Hematopoietic multipotent progenitor cell treated with erythropoietin and hydrocortisone succinate and interleukin-3 and kit ligand, for 4 days (in vitro differentiated cells): Measurements from ENCODE around the gene ZFHX3.

ENCODE experiments used
- DNase-seq: peaks from one replicate; pipeline ENCODE4 v3.0.0-alpha.2; 2015

The ZFHX3 gene

DNA sequence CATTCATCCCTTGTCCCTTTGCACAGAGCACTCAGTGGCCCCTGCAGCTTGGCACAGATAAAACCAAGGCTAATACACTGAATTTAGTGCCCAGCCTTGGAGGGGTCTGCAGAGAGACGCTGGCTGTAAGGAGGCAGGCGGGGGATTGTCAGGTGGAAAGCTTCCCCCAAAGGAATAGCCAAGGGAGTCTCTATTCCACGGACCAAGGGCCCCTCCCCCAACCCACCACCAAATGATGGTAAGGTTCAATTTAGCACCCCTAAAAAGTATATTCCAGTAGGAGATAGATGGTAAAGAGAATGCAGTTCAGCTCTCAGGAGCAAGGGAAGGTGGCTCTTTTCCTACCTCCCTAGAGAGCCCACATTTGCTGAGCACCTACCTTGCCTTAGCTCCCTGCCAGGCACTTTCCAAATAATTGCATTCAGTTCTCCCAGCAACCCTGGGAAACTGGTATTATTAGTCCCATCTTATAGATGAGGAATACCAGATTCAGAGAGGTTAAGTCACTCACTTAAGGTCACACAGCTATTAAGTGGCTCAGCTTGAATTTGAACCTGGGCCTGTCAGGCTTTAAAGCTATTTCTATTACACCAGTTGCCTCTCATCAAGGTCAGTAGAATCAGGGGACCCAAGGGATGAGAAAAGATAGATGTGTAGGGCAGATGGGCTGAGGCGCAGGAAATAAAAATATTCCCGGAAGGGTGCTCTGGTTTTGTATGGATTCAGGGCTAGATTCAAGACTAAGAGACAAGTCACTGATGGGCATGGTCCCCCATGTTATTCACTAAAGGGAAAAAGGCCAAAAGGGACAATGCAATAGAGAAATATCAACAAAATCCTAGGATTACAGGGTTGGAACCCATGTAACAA, 20.0 kb upstream of the ZFHX3 start:
- DNase-seq = no peak

DNA sequence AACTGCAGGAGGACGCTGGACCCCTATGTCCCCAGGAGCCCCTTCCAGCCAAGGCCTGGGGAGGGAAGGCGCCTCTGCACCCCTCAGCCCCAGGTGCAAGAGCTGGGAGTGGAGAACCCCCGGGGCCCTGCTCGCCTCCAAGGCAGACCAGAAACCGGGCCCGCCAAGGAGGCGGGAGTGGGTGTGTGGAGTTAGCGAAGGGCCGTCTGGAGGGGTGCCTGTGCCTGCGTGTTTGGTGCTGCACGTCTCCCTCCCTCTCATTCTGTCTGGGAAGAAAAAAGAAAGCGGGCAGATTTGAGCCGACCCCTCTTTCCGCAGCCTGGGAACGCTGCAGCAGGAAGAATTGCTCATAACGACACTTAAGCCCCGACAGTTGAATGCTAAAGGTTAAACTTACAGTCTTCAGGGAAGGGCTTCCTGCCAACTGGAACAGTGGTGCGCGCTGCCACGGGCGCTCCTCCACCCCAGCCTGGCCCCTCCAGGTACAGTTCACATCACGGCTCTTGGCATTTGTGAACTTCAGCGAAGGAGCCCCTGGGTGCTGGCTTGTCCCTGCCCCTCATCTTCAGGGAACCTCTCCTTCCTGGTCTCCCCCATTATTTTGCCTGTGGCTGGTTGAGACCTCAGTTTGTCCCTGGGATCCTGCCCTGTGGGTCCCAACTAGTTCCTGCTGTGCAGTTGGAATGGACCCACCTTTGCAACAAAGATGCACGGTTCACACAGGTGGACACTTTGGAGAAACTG, 19.2 kb upstream of the ZFHX3 start:
- DNase-seq = no peak

DNA sequence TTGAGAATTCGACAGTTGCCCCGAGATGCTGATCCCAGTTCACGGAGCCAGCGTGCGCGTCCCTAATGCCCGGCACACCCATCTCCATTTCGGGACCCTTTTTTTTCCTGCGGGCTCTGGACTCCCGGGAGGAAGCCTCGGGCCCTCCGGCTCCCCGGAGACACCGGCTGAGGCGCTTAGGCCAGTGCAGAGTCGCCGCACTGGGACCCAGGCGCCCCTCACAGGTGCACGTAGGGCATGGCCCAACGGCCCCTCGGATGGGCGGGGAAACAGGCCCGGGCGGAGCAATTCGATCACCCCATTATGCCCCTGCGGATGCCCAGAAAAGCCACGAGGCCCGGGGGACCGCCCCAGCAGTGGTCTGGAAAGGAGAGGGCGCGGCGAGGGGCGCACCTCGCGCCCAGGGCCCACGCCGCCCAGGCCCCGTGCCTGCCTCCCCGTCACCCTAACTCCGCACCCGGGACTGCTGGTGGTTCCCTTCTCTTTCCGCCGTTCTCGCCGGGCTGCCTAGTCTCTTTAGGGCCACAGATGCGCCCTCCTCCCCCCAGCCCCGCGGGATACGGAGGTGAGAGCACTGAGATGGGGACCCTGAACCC, 18.5 kb upstream of the ZFHX3 start:
- no peak for DNase-seq

DNA sequence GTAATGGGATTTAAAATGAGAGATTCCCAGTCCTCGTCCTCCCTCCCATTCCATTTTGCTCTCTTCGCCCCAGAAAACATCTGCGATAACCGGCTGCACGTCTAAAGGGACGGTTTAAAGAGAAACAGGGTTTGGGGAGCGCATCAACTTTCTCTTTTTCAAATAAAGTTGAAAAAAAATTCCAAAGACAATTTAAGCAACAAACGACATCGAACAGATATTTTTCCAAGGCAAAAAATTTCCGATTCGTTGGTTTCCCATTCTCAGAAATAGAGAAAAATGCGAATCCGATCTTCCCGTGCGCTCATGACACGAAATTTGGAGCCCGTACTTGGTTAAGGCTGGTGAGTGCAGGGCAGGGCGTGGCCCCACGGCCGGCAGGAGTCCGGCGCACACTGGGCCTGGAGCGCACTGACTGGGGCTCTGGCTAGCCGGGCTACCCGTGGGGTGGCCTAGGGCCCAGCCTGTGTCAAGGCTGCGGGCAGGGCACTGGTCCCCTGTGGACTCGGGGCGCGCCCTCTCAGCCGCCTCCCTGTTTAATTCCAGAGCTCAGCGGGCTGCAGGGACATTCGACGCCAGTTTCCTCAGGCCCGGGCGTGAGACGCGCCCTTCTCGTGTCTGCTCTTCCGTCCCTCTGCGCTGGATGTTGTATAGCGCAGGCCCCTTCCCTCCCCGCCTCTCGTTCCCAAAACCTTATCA, 17.9 kb upstream of the ZFHX3 start:
- DNase-seq = no peak

DNA sequence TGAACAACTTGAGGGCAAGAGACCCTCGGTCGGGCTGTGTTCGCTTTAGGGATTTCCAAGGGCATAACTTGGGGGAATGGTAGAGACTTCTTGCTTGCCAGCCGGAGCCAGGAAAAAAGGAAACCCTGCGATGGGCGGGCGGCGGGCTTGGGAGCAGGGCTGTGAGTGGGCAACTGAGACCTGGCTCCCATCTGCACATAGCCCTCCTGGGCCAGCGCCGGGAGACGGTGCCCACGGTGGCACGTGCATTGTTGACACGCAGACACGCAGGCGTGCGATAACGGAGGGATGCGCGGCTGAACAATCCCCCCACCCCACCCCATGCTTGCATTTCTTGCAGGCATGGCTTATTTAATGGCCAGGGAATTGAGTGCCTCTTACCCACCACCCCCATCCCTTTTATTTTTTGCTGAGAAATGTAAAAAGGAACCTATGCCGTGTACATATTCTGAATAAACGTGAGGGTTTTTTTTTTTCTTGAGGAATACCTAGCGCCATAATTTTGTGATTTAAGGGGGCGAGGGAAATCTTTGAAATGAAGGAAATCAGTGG, 17.1 kb upstream of the ZFHX3 start:
- DNase-seq = no peak

DNA sequence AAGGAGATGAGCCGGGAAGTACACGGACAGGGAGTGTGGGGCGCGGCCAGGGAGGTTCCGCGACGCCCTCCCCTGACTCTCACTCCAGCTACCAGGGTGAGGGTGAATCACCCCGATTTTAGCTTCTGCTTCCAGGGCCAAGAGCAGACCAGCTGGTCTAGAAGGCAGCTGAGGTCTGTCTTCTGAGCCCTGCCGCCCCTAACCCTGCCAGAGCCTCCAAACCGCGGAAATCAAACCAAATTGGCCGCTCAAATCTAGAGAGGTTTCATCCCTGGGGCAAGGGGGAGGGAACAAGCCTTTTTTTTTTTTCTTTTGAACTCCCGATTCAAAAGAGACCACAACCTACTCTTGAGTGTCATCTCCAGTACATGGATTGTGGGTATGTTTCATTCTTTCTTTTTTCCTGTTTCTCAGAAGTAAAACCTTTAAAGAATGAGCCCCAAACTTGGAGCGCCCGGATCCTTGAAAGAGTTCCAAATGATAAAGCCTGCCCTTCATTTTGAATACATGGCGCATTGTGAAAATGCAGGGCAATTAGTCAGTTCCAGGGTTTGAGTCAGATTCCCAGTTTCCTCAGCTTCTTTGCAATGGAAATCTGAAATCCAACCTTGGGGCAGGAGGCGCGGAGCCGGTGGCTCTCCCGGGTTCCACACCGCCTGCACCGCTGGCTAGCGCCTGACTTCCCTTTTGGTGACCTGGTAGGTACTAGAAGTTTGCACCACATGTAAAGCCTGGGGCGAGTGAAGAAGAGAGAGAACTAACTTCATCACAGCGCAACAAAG, 16.5 kb upstream of the ZFHX3 start:
- peak; percentile 35 for DNase-seq

DNA sequence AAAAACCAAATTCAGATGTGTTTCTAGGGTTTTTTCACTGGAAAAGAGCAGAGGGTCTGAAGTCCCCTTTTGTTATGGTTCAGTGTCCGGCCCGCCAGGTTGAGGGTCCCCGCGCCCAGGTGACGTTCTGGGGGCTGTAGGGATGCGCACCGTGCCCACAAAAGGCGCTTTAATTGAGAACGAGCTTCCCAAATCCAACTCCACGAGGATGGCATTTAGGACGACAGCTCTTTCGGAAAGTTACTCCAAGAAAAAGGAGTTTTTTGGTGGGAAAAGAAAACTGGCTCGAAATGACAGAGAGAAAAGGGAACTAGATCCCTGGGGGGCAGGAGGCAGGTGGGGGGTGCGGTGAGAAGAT, 15.9 kb upstream of the ZFHX3 start:
- no peak for DNase-seq

DNA sequence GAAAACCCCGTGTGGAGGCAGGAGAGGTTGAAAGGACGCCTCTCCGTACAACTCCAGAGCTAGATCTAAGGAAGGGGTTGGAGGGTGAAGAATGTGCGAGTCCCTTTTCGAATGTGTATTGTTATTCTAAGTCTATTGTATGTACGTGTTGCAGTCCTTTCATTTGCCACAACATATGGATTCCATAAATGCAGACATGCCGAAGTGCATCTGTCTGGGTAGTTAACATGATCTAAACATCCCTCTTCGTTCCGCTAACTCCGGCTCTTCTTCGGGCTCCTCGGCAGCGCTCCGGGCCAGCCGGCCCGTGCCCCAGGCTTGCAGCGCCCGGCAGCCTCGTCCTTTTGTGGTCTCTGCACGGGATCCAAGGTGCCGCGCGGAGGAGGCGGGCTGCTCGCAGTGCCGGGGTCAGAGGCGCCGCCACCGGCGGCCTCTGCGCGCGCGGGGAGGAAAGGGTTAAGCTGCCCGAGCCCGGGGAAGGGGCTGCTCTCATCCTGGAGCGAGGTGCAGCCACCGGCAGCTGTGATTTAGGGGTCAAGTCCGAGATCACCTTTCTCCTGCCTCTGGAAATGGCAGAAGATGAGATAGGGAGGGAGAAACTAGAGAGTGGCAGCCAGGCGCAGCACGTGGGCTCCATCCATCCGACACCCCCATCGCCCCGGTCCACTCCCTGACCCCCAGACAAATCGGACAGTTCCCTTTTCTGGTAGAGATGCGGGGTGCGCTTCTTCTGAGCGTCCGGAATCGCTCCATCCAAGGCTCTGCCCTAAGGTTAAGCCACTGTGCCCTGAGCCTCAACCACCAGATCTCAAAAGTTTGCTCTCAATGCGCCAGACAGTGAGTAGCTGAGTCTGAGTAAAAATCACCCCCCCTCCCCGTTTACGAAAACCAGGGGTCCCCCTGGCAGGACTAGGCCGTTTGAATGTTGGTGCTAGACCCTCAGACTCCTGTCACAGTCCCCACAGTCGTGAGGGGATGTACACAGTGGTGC, 15.1 kb upstream of the ZFHX3 start:
- no peak for DNase-seq

DNA sequence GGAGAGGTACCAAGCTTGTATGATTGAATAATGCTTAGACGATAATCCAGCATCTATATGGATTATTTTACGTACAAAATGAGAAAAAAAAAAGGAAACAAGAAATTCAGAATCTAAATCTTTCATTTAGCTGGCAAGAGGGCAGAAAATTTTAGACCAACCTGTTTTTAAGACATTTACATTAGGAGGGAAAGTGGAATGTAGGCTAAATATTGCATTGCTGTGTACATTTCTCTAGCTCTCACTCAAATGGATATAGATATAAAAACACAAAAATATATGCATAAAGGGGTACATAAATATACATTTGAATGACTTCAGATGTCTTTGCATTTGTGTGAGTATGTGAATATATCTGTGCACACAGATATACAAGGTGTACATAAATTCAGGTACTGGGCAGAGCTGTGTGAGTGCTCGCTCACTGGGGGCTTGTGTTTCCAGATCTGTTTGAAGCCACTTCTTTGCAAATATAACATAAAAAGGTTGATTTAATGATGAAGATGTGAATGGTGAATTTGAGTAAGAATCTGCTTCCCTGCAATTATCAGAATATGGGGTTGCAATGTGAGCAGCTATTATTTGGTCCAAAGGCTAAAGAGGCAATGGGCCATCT, 14.2 kb upstream of the ZFHX3 start:
- DNase-seq = no peak

DNA sequence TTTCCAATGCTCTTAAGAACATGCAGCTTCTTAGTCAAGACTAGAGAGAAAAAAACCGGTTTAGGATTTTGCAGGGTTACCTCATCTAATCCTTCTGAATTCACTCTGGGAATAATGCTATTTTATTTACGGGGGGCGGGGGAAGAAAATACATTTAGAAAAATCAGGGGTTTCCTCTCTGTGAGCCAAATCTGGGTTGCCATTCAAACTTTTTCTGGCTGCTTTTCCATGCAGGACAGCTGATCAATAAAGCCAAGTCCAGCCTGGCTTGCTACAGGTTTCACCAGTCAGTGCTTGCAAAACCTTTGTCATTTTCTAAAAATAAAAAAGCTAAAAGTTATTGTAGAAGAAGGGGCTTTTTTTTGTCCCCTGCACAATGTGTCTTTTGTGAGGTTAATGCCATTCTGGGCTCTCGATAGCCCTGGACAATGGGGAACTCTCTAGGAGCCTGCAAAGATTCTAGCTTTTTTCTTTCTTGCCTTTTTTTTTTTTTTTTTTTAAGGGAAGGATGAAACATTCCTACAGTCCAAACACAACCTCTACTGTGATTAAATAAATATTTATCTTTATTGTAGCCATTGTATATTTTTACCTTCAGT, 13.1 kb upstream of the ZFHX3 start:
- DNase-seq = no peak

DNA sequence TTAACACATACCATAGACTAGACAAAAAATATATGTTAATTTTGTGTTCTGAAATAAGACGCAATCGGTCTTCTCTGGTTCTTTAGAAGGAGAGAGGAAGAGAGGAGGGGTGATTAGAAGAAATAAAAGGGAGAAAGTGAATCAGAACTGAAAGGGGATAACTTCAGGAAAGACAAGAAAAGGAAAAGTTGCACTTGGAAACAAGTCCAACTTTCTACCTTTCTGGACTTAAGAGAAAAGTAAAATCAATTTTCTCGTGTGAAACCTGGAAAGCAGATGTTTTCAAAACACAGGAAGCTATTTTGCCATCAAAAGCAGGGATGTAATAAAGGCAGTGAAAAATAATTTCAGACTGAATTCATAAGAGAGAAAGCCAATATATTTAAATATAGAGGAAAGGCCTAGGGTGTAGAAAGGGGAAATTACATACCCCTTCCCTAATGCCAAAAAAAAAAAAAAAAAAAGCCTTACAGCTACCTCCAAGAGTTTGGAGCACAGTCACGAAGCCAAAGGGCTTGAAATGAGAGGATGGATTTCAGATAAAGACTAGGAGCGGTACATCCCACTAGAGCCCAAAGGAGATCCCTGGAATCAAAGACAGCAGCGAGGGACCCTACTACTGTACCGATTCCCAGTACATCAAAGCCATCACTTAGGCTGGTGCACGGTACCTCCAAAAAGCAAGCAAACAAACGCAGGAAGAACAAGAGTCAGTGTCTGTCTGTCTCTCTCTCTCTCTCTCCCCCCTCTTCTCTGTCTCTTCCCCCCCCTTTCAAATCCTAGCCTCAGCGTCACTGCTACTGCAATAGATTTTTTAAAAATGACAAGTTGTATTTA, 12.1 kb upstream of the ZFHX3 start:
- DNase-seq = no peak

DNA sequence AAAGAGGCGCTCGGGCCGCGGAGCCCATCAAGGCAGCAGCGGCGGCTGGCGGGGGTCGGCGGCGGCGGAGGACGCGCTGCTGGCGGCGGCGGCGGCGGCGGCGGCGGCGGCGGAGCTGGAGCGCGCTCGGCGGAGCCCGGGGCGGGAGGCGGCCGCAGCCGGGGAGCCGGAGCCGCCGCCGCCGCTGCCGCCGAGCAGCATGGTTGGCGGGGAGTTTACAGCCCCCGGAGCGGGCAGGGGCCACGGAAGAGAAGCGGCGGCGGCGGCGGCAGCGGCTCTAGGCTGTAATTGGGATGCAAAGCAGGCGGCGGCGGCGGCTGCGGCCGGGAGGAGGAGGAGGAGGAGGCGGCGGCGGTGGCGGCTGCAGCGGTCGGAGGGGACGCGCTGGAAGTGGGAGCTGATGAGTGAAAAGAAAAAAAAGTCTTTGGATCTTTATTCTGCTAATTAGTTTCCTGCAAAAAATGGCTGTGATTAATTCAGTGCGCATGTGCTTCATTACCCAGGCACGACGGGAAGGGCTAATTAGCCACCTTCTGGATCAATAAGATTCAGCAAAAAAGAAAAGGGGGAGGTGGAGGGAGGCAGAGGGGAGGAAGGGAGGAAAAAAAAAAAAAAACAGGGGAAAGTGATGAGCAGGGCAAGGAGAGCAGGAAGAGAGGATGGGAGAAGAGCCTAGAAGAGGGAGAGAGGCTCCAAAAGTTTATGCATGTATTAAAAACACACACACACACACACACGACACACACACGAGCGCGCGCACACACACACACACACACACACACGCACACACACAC, 10.9 kb upstream of the ZFHX3 start:
- DNase-seq = peak; percentile 46

DNA sequence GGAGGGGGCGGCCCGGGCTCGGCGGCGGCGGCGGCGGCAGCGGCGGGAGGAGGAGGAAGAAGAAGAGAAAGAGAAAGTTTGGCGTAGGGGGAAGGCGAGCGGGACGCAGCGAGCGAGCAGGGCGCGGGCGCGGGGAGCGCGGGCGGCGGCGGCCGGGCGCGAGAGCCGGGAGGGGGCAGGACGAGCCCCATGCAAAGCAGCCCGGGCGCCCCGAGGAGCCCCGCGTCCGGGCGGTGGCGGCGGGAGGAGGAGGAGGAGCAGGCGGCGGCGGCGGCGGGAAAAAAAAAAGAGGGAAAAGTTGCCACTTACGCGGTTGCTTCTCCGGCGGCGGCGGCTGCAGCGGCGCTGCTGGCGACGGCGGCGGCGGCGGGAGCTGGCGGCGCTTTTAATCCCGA, 10.3 kb upstream of the ZFHX3 start:
- peak; percentile 55 for DNase-seq

DNA sequence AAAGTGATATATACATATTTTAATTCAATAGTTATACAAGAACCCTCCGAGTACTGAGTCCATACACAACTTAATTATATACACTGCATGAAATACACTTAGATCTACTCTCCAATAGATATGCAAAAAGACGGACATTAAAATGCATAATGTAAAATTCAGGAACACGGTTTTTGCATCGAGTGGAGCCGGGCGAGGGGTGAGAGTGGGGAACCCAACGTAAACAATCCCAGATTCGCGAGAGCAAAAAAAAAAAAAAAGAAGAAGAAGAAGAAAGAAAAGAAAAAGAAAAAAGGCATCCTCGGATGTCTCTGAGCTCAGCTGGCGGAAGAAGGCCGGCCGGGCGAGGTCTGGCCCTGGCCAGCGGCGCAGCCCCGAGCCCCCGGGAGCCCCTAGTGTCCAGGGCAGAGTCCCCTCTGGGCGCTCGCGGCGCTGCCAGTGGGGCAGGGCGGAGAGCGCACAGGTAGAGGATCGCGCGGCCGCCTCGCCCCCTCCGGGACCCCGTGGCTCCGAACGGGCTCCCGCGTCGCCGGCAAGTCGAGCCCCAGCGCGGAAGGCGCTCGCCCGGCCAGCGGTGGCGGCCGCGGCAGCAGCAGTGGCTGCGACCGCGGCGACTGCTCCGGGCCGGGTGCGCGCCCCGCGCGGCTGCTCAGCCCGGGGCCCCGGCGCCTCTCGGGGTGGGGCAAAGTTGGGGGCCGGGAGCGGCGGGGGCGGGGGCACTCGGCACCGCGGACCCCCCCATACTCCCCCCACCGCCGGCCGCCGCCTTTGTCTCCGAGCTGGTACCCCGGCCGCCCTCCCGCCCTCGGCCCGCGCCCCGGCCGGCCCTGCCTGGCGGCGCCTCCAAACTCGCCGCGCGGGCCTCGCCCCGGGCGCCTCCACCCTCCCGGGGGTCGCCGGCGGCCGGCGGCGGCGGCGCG, 9.6 kb upstream of the ZFHX3 start:
- peak; percentile 38 for DNase-seq

DNA sequence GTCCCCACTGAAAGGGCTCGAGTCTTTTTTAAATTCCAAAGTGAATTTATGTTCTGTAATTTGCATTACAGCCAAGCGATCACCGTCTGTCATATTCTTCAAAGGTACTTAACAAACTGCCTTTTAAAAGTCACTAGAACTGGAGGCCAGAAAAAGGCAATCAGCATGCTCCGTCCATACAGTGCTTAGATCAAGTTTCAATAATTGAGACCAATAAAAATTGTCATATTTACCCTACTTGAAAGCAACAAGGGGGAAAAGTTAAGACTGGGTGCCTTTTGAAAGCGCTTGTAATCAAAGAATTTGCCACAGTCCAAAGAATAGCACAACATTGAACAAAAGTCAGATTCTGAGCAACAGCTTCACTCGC, 9.0 kb upstream of the ZFHX3 start:
- no peak for DNase-seq

DNA sequence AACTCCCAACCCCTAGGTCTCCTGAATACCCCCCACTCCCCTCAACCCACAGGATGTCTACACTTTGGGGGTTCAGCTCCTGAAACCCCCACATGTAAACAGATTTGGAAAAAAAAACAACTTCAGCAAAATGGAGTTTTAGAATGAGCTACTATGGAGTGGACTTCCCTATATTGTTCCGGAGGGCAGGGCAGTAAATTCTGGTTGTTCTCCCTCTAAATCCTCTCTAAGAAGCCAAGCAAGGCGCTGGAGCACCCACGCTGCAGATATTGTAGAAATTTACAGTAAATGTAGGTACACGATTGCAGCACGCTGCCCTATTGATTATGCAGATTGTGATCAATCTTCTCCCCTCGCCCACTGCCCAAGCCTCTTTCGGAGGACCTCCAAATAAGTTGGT, 8.5 kb upstream of the ZFHX3 start:
- DNase-seq = no peak

DNA sequence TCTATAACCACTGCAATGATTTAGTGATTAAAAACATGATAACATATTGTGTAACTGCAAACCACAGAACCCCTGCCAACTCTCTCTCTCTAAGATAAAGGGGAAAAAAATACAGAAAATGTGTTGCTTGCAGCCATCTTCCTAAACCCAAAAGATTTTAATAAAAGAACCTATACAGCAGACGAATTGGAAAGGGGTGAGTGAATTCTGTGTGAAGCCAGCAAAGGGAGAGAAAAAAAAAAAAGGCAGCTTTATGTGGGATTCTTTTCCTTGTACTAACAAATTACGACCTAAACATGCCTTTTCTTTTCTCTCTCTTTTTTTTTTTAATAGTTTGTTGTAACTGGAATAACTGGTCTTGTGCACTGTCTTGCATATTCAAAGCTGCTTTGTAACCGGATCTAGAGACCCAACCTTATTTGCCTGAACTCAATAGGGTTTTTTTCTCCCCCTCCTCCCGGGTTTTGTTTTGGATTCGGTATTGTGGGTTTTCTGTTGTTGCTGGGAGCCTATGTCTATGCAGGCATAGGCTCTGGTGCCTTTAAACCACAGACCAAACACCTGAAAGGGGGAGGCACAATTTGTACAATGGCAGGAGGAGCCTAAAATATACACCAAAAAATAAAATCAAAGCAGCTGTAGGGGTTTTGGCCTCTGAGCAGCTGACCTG, 7.0 kb upstream of the ZFHX3 start:
- peak; percentile 68 for DNase-seq
